T-helper 1 cell treated with Interleukin-12 subunit alpha and Interleukin-12 subunit beta and Interleukin-4 antibody, amounts not matched to agents 30 μg/mL and 1 μg/mL, for 36 hours (primary cell): ENCODE results near the gene ICE1.
"Not testable (repeated sequence)": the region's sequence is repeated elsewhere in the genome, so short reads cannot be mapped to it uniquely, and the experiment has no call there.

Experiments
- H3K27ac Mint-ChIP-seq: one replicate; pipeline ENCODE4 v1.8.0; 2021; ENCODE audit warnings: mild to moderate bottlenecking, mixed read lengths
- H3K27me3 Mint-ChIP-seq: one replicate; pipeline ENCODE4 v1.8.0; 2021; ENCODE audit warnings: low read depth, mixed read lengths
- H3K36me3 Mint-ChIP-seq: one replicate; pipeline ENCODE4 v1.8.0; 2021; ENCODE audit warnings: low read depth, mixed read lengths
- H3K4me1 Mint-ChIP-seq: one replicate; pipeline ENCODE4 v1.8.0; 2021; ENCODE audit warnings: low read depth, mixed read lengths
- H3K4me3 Mint-ChIP-seq: one replicate; pipeline ENCODE4 v1.8.0; 2021; ENCODE audit warnings: mild to moderate bottlenecking, moderate library complexity, mixed read lengths
- H3K9me3 Mint-ChIP-seq: one replicate; pipeline ENCODE4 v1.8.0; 2021; ENCODE audit warnings: mixed read lengths

The ICE1 gene

GRCh38 chr5:5454391-5454790, 31.9 kb downstream of the ICE1 start:
- H3K27ac Mint-ChIP-seq: no peak overlapping the region
- H3K4me3 Mint-ChIP-seq: no peak overlapping the region
- no peaks in the 10 kb centered on the region for H3K9me3 Mint-ChIP-seq
- no peaks in the 10 kb centered on the region for H3K27me3 Mint-ChIP-seq
- H3K36me3 Mint-ChIP-seq: peaks cover 35% of the 10 kb centered on the region
- no peaks in the 10 kb centered on the region for H3K4me1 Mint-ChIP-seq

GRCh38 chr5:5456858-5457257, 34.4 kb downstream of the ICE1 start:
- Mint-ChIP-seq H3K27me3 (no peaks in the 10 kb centered on the region), H3K36me3 (peaks cover 50% of the 10 kb centered on the region), H3K4me3 (no peak overlapping the region), H3K9me3 (no peaks in the 10 kb centered on the region), H3K4me1 (no peaks in the 10 kb centered on the region), H3K27ac (no peak overlapping the region)

- Mint-ChIP-seq H3K36me3 (peaks cover 56% of the 10 kb centered on the region), H3K4me1 (no peaks in the 10 kb centered on the region), H3K9me3 (no peaks in the 10 kb centered on the region), H3K4me3 (no peak overlapping the region), H3K27me3 (no peaks in the 10 kb centered on the region), H3K27ac (no peak overlapping the region)
These were observed 37.8 kb downstream of the ICE1 start for GRCh38 chr5:5460311-5460710.

GRCh38 chr5:5461012-5461411, 38.5 kb downstream of the ICE1 start:
- H3K9me3 Mint-ChIP-seq: no peaks in the 10 kb centered on the region
- no peak overlapping the region for H3K4me3 Mint-ChIP-seq
- no peaks in the 10 kb centered on the region for H3K27me3 Mint-ChIP-seq
- no peaks in the 10 kb centered on the region for H3K4me1 Mint-ChIP-seq
- H3K27ac Mint-ChIP-seq: no peak overlapping the region
- peaks cover 54% of the 10 kb centered on the region for H3K36me3 Mint-ChIP-seq

GRCh38 chr5:5464036-5464715, 41.7 kb downstream of the ICE1 start:
- H3K4me1 Mint-ChIP-seq: no peaks in the 10 kb centered on the region
- peaks cover 47% of the 10 kb centered on the region for H3K36me3 Mint-ChIP-seq
- H3K27ac Mint-ChIP-seq: no peak overlapping the region
- H3K4me3 Mint-ChIP-seq: no peak overlapping the region
- no peaks in the 10 kb centered on the region for H3K27me3 Mint-ChIP-seq
- H3K9me3 Mint-ChIP-seq: no peaks in the 10 kb centered on the region

GRCh38 chr5:5466227-5466626, 43.8 kb downstream of the ICE1 start:
- H3K27ac Mint-ChIP-seq: no peak overlapping the region
- no peaks in the 10 kb centered on the region for H3K9me3 Mint-ChIP-seq
- no peaks in the 10 kb centered on the region for H3K4me1 Mint-ChIP-seq

GRCh38 chr5:5467737-5468136, 45.3 kb downstream of the ICE1 start:
- Mint-ChIP-seq H3K36me3 (peaks cover 22% of the 10 kb centered on the region), H3K27ac (no peak overlapping the region), H3K4me3 (no peak overlapping the region), H3K27me3 (no peaks in the 10 kb centered on the region), H3K4me1 (no peaks in the 10 kb centered on the region), H3K9me3 (no peaks in the 10 kb centered on the region)

More at GRCh38 chr5:5466227-5466626, 43.8 kb downstream of the ICE1 start:
- Mint-ChIP-seq H3K4me3 (no peak overlapping the region), H3K36me3 (peaks cover 28% of the 10 kb centered on the region), H3K27me3 (no peaks in the 10 kb centered on the region)

- no peaks in the 10 kb centered on the region for H3K27me3 Mint-ChIP-seq
- H3K27ac Mint-ChIP-seq: no peak overlapping the region
- no peaks in the 10 kb centered on the region for H3K4me1 Mint-ChIP-seq
- no peaks in the 10 kb centered on the region for H3K9me3 Mint-ChIP-seq
- H3K4me3 Mint-ChIP-seq: no peak overlapping the region
- peaks cover 16% of the 10 kb centered on the region for H3K36me3 Mint-ChIP-seq
These were observed 48.5 kb downstream of the ICE1 start for GRCh38 chr5:5470933-5471332.

GRCh38 chr5:5473226-5473625, 50.7 kb downstream of the ICE1 start:
- Mint-ChIP-seq H3K9me3 (no peaks in the 10 kb centered on the region), H3K4me1 (no peaks in the 10 kb centered on the region), H3K27ac (no peak overlapping the region), H3K36me3 (peaks cover 22% of the 10 kb centered on the region), H3K27me3 (no peaks in the 10 kb centered on the region), H3K4me3 (no peak overlapping the region)

- H3K27ac Mint-ChIP-seq: no peak overlapping the region
- no peaks in the 10 kb centered on the region for H3K27me3 Mint-ChIP-seq
- H3K4me3 Mint-ChIP-seq: no peak overlapping the region
- peaks cover 38% of the 10 kb centered on the region for H3K36me3 Mint-ChIP-seq
- H3K4me1 Mint-ChIP-seq: no peaks in the 10 kb centered on the region
- no peaks in the 10 kb centered on the region for H3K9me3 Mint-ChIP-seq
These were observed 52.5 kb downstream of the ICE1 start for GRCh38 chr5:5474961-5475360.

GRCh38 chr5:5475975-5476374, 53.5 kb downstream of the ICE1 start:
- peaks cover 38% of the 10 kb centered on the region for H3K36me3 Mint-ChIP-seq

GRCh38 chr5:5479578-5479977, 57.1 kb downstream of the ICE1 start:
- H3K9me3 Mint-ChIP-seq, H3K27me3 Mint-ChIP-seq, H3K27ac Mint-ChIP-seq, H3K4me3 Mint-ChIP-seq: not testable (repeated sequence)
- Mint-ChIP-seq H3K36me3 (peaks cover 37% of the 10 kb centered on the region), H3K4me1 (peaks cover 14% of the 10 kb centered on the region)

More at GRCh38 chr5:5475975-5476374, 53.5 kb downstream of the ICE1 start:
- no peaks in the 10 kb centered on the region for H3K27me3 Mint-ChIP-seq
- H3K4me1 Mint-ChIP-seq: peaks cover 6% of the 10 kb centered on the region
- H3K4me3 Mint-ChIP-seq: no peak overlapping the region
- no peak overlapping the region for H3K27ac Mint-ChIP-seq
- no peaks in the 10 kb centered on the region for H3K9me3 Mint-ChIP-seq

GRCh38 chr5:5480481-5481111, 58.1 kb downstream of the ICE1 start:
- Mint-ChIP-seq H3K9me3 (no peaks in the 10 kb centered on the region), H3K27ac (peak overlapping the region; percentile 82), H3K4me1 (peaks cover 14% of the 10 kb centered on the region), H3K36me3 (peaks cover 37% of the 10 kb centered on the region), H3K4me3 (no peak overlapping the region), H3K27me3 (no peaks in the 10 kb centered on the region)

GRCh38 chr5:5481206-5481605, 58.7 kb downstream of the ICE1 start:
- no peaks in the 10 kb centered on the region for H3K9me3 Mint-ChIP-seq
- peak overlapping the region; percentile 41 for H3K4me3 Mint-ChIP-seq
- peak overlapping the region; percentile 2 for H3K27ac Mint-ChIP-seq
- no peaks in the 10 kb centered on the region for H3K27me3 Mint-ChIP-seq
- H3K4me1 Mint-ChIP-seq: peaks cover 14% of the 10 kb centered on the region
- peaks cover 32% of the 10 kb centered on the region for H3K36me3 Mint-ChIP-seq

- H3K27me3 Mint-ChIP-seq: no peaks in the 10 kb centered on the region
- H3K9me3 Mint-ChIP-seq: no peaks in the 10 kb centered on the region
- H3K4me1 Mint-ChIP-seq: peaks cover 14% of the 10 kb centered on the region
- H3K27ac Mint-ChIP-seq: peak overlapping the region; percentile 2
- H3K36me3 Mint-ChIP-seq: peaks cover 28% of the 10 kb centered on the region
- H3K4me3 Mint-ChIP-seq: no peak overlapping the region
These were observed 59.2 kb downstream of the ICE1 start for GRCh38 chr5:5481633-5482032.
